SU-DHL-6 (cell line): Measurements from ENCODE around the gene SRP68.

ENCODE experiments used
- CTCF ChIP-seq: fragments of 200-600 bp; sonication (generic); IDR thresholded peaks from one replicate; pipeline ENCODE4 v1.5.1; 2017; ENCODE audit warnings: antibody characterized with exemption, mild to moderate bottlenecking, low read length, moderate library complexity; ENCODE audit not compliant: insufficient read depth, poor library complexity, severe bottlenecking
- EZH2phosphoT487 ChIP-seq: fragments of 200-600 bp; sonication (generic), shearing (Covaris generic); conservative IDR thresholded peaks from 2 replicates; pipeline ENCODE4 v1.6.1; 2018; ENCODE audit warnings: mild to moderate bottlenecking, antibody characterized with exemption, low read length, moderate library complexity, mixed read lengths

- TF ChIP-seq CTCF: no peak
- TF ChIP-seq EZH2phosphoT487: no peak
Observed at GRCh38 chr17:76056882-76057281, 15.4 kb downstream of the SRP68 start.
